Rectal smooth muscle tissue (tissue), 1 donor: Measurements from ENCODE around the gene CEP83.

Source experiments
- H3K27ac ChIP-seq: one replicate; pipeline ENCODE4 v1.7.0; 2013; ENCODE audit warnings: low read depth, low read length, inconsistent platforms
- H3K27me3 ChIP-seq: one replicate; pipeline ENCODE4 v1.7.0; 2013; ENCODE audit warnings: low read length; ENCODE audit not compliant: control insufficient read depth, insufficient read depth
- H3K36me3 ChIP-seq: one replicate; pipeline ENCODE4 v1.7.0; 2013; ENCODE audit warnings: low read length; ENCODE audit not compliant: control insufficient read depth, insufficient read depth
- H3K4me1 ChIP-seq: one replicate; pipeline ENCODE4 v1.7.0; 2013; ENCODE audit warnings: low read length; ENCODE audit not compliant: control insufficient read depth, insufficient read depth
- H3K4me3 ChIP-seq: one replicate; pipeline ENCODE4 v1.7.0; 2013; ENCODE audit warnings: low read length
- H3K9ac ChIP-seq: one replicate; pipeline ENCODE4 v1.7.0; 2013; ENCODE audit warnings: low read length

The CEP83 gene

GRCh38 chr12:94459728-94460615, at the start of gene CEP83:
TSS of gene CEP83 (minus strand) at chr12:94459867. CDS start at chr12:94412490, 47,377 bp downstream.
- H3K27me3 ChIP-seq: no peaks in the 10 kb centered on the region
- no peaks in the 10 kb centered on the region for H3K36me3 ChIP-seq
- peak within 1 kb of the TSS; percentile 92 for H3K27ac ChIP-seq
- peak within 1 kb of the TSS; percentile 96 for H3K4me3 ChIP-seq
- H3K9ac ChIP-seq: peak within 1 kb of the TSS; percentile 82
- peaks cover 8% of the 10 kb centered on the region for H3K4me1 ChIP-seq

- Histone ChIP-seq H3K4me1 (peaks cover 12% of the 10 kb centered on the region), H3K27me3 (no peaks in the 10 kb centered on the region), H3K36me3 (no peaks in the 10 kb centered on the region), H3K27ac (no peak overlapping the region), H3K9ac (no peak overlapping the region), H3K4me3 (no peak overlapping the region)
These were observed 49.6 kb upstream of the CEP83 start for GRCh38 chr12:94509317-94509716.

- H3K4me3 ChIP-seq: no peak overlapping the region
- H3K4me1 ChIP-seq: peaks cover 12% of the 10 kb centered on the region
- H3K27me3 ChIP-seq: no peaks in the 10 kb centered on the region
- no peaks in the 10 kb centered on the region for H3K36me3 ChIP-seq
- no peak overlapping the region for H3K27ac ChIP-seq
- no peak overlapping the region for H3K9ac ChIP-seq
These were observed 47.8 kb upstream of the CEP83 start for GRCh38 chr12:94507455-94507854.

GRCh38 chr12:94504386-94504785, 44.7 kb upstream of the CEP83 start:
- no peaks in the 10 kb centered on the region for H3K27me3 ChIP-seq
- H3K27ac ChIP-seq: no peak overlapping the region
- H3K4me1 ChIP-seq: no peaks in the 10 kb centered on the region
- no peaks in the 10 kb centered on the region for H3K36me3 ChIP-seq
- H3K9ac ChIP-seq: no peak overlapping the region
- H3K4me3 ChIP-seq: no peak overlapping the region

GRCh38 chr12:94503619-94504018, 44.0 kb upstream of the CEP83 start:
- no peaks in the 10 kb centered on the region for H3K4me1 ChIP-seq
- no peak overlapping the region for H3K9ac ChIP-seq
- H3K36me3 ChIP-seq: no peaks in the 10 kb centered on the region
- H3K27me3 ChIP-seq: no peaks in the 10 kb centered on the region
- no peak overlapping the region for H3K4me3 ChIP-seq
- H3K27ac ChIP-seq: no peak overlapping the region

- H3K27ac ChIP-seq: no peak overlapping the region
These were observed 41.3 kb upstream of the CEP83 start for GRCh38 chr12:94500831-94501567.

GRCh38 chr12:94498698-94499097, 39.0 kb upstream of the CEP83 start:
- no peak overlapping the region for H3K9ac ChIP-seq
- H3K4me1 ChIP-seq: no peaks in the 10 kb centered on the region
- no peaks in the 10 kb centered on the region for H3K36me3 ChIP-seq
- no peak overlapping the region for H3K27ac ChIP-seq
- H3K4me3 ChIP-seq: no peak overlapping the region
- no peaks in the 10 kb centered on the region for H3K27me3 ChIP-seq

More at GRCh38 chr12:94500831-94501567, 41.3 kb upstream of the CEP83 start:
- no peaks in the 10 kb centered on the region for H3K4me1 ChIP-seq
- no peaks in the 10 kb centered on the region for H3K27me3 ChIP-seq
- H3K36me3 ChIP-seq: no peaks in the 10 kb centered on the region
- H3K9ac ChIP-seq: no peak overlapping the region
- no peak overlapping the region for H3K4me3 ChIP-seq

- Histone ChIP-seq H3K4me1 (no peaks in the 10 kb centered on the region), H3K36me3 (no peaks in the 10 kb centered on the region), H3K4me3 (no peak overlapping the region), H3K27me3 (no peaks in the 10 kb centered on the region), H3K27ac (no peak overlapping the region), H3K9ac (no peak overlapping the region)
These were observed 38.4 kb upstream of the CEP83 start for GRCh38 chr12:94498073-94498472.

- Histone ChIP-seq H3K4me1 (no peaks in the 10 kb centered on the region), H3K4me3 (no peak overlapping the region), H3K36me3 (no peaks in the 10 kb centered on the region), H3K27ac (no peak overlapping the region), H3K27me3 (no peaks in the 10 kb centered on the region), H3K9ac (no peak overlapping the region)
These were observed 35.9 kb upstream of the CEP83 start for GRCh38 chr12:94495445-94496115.

GRCh38 chr12:94491489-94491888, 31.8 kb upstream of the CEP83 start:
- no peaks in the 10 kb centered on the region for H3K4me1 ChIP-seq
- no peaks in the 10 kb centered on the region for H3K36me3 ChIP-seq
- H3K4me3 ChIP-seq: no peak overlapping the region
- no peak overlapping the region for H3K9ac ChIP-seq
- H3K27me3 ChIP-seq: no peaks in the 10 kb centered on the region
- H3K27ac ChIP-seq: no peak overlapping the region

GRCh38 chr12:94488463-94488862, 28.8 kb upstream of the CEP83 start:
- Histone ChIP-seq H3K27ac (no peak overlapping the region), H3K4me3 (no peak overlapping the region), H3K4me1 (no peaks in the 10 kb centered on the region), H3K27me3 (no peaks in the 10 kb centered on the region), H3K9ac (no peak overlapping the region), H3K36me3 (no peaks in the 10 kb centered on the region)

- no peak overlapping the region for H3K27ac ChIP-seq
- H3K4me3 ChIP-seq: no peak overlapping the region
- no peaks in the 10 kb centered on the region for H3K27me3 ChIP-seq
- no peak overlapping the region for H3K9ac ChIP-seq
- no peaks in the 10 kb centered on the region for H3K36me3 ChIP-seq
- H3K4me1 ChIP-seq: no peaks in the 10 kb centered on the region
These were observed 22.1 kb upstream of the CEP83 start for GRCh38 chr12:94481734-94482133.
